ENCODE measurements around the gene TMEM135.
A peak's percentile ranks its signal among the peaks of the same experiment; 100 is the strongest.
"Not testable (repeated sequence)": the region's sequence is repeated elsewhere in the genome, so short reads cannot be mapped to it uniquely, and the experiment has no call there.

The TMEM135 gene

GRCh38 chr11:87037450-87038234 is at the start of gene TMEM135:
Gene TMEM135, plus strand, starts transcription at chr11:87037934. Its CDS starts 112 bp downstream, at chr11:87038046.
- peak; percentile 89 for DNase-seq (ENCODE audit: low spot score)

GRCh38 chr11:86988351-86988881 is 49.3 kb upstream of the TMEM135 start:
- DNase-seq (ENCODE audit: low spot score): no peak

- no peak for DNase-seq (ENCODE audit: low spot score)
These were observed 47.7 kb upstream of the TMEM135 start for GRCh38 chr11:86990031-86990430.

- DNase-seq (ENCODE audit: low spot score): no peak
These were observed 47.2 kb upstream of the TMEM135 start for GRCh38 chr11:86990515-86990914.

GRCh38 chr11:86991341-86991740 is 46.4 kb upstream of the TMEM135 start:
- no peak for DNase-seq (ENCODE audit: low spot score)

GRCh38 chr11:86992340-86992739 is 45.4 kb upstream of the TMEM135 start:
- not testable (repeated sequence) for DNase-seq (ENCODE audit: low spot score)

GRCh38 chr11:86993031-86993430 is 44.7 kb upstream of the TMEM135 start:
- no peak for DNase-seq (ENCODE audit: low spot score)

GRCh38 chr11:86996953-86997570 is 40.7 kb upstream of the TMEM135 start:
- no peak for DNase-seq (ENCODE audit: low spot score)

- no peak for DNase-seq (ENCODE audit: low spot score)
These were observed 38.3 kb upstream of the TMEM135 start for GRCh38 chr11:86999388-86999787.

GRCh38 chr11:86999859-87000753 is 37.6 kb upstream of the TMEM135 start:
- peak; percentile 38 for DNase-seq (ENCODE audit: low spot score)

- no peak for DNase-seq (ENCODE audit: low spot score)
These were observed 34.8 kb upstream of the TMEM135 start for GRCh38 chr11:87002918-87003317.

GRCh38 chr11:87004281-87004680 is 33.5 kb upstream of the TMEM135 start:
- DNase-seq (ENCODE audit: low spot score): not testable (repeated sequence)

- DNase-seq (ENCODE audit: low spot score): no peak
These were observed 32.2 kb upstream of the TMEM135 start for GRCh38 chr11:87005569-87005921.

GRCh38 chr11:87006035-87006434 is 31.7 kb upstream of the TMEM135 start:
- DNase-seq (ENCODE audit: low spot score): no peak

- DNase-seq (ENCODE audit: low spot score): no peak
These were observed 29.8 kb upstream of the TMEM135 start for GRCh38 chr11:87007963-87008362.

GRCh38 chr11:87012089-87012488 is 25.6 kb upstream of the TMEM135 start:
- DNase-seq (ENCODE audit: low spot score): no peak

GRCh38 chr11:87012673-87013072 is 25.1 kb upstream of the TMEM135 start:
- DNase-seq (ENCODE audit: low spot score): no peak

- no peak for DNase-seq (ENCODE audit: low spot score)
These were observed 23.6 kb upstream of the TMEM135 start for GRCh38 chr11:87013912-87014825.

- DNase-seq (ENCODE audit: low spot score): no peak
These were observed 22.1 kb upstream of the TMEM135 start for GRCh38 chr11:87015645-87016044.

- DNase-seq (ENCODE audit: low spot score): no peak
These were observed 18.0 kb upstream of the TMEM135 start for GRCh38 chr11:87019613-87020271.

- DNase-seq (ENCODE audit: low spot score): no peak
These were observed 17.4 kb upstream of the TMEM135 start for GRCh38 chr11:87020336-87020735.
